ENCODE measurements around the gene NXPH4.

DNA sequence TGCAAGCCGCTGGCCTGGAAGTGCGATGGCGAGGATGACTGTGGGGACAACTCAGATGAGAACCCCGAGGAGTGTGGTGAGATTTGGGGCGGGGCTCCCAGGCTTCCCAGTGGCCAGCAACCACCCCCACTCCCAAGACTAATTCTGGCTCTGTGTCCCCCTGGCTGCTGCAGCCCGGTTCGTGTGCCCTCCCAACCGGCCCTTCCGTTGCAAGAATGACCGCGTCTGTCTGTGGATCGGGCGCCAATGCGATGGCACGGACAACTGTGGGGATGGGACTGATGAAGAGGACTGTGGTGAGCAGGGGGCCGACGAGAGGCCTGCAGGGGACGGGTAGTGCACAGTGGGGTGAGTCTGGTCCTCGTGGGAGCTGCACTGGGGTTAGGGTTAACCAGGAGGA is 12.1 kb upstream of the NXPH4 start:
- TF ChIP-seq, protein P1, sequence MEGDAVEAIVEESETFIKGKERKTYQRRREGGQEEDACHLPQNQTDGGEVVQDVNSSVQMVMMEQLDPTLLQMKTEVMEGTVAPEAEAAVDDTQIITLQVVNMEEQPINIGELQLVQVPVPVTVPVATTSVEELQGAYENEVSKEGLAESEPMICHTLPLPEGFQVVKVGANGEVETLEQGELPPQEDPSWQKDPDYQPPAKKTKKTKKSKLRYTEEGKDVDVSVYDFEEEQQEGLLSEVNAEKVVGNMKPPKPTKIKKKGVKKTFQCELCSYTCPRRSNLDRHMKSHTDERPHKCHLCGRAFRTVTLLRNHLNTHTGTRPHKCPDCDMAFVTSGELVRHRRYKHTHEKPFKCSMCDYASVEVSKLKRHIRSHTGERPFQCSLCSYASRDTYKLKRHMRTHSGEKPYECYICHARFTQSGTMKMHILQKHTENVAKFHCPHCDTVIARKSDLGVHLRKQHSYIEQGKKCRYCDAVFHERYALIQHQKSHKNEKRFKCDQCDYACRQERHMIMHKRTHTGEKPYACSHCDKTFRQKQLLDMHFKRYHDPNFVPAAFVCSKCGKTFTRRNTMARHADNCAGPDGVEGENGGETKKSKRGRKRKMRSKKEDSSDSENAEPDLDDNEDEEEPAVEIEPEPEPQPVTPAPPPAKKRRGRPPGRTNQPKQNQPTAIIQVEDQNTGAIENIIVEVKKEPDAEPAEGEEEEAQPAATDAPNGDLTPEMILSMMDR (conservative IDR thresholded peaks at IDR 0.05; ENCODE audit: low read depth, low read length): no peak
- TF ChIP-seq EZH2 (IDR thresholded peaks at IDR 0.05; ENCODE audit: borderline replicate concordance, low read depth, low read length, poor library complexity, severe bottlenecking): no peak

Measured in A673 (cell line).